Stimulated activated CD4-positive, alpha-beta T cell treated with anti-CD3 and anti-CD28 coated beads, Interleukin-4, amount 100 ng/mL, for 24 hours (primary cell): ENCODE measurements around the gene RHBDD3.

Experiments used
- DNase-seq: peaks from one replicate; pipeline ENCODE4 v3.0.0-alpha.2; 2020

RHBDD3 gene

DNA sequence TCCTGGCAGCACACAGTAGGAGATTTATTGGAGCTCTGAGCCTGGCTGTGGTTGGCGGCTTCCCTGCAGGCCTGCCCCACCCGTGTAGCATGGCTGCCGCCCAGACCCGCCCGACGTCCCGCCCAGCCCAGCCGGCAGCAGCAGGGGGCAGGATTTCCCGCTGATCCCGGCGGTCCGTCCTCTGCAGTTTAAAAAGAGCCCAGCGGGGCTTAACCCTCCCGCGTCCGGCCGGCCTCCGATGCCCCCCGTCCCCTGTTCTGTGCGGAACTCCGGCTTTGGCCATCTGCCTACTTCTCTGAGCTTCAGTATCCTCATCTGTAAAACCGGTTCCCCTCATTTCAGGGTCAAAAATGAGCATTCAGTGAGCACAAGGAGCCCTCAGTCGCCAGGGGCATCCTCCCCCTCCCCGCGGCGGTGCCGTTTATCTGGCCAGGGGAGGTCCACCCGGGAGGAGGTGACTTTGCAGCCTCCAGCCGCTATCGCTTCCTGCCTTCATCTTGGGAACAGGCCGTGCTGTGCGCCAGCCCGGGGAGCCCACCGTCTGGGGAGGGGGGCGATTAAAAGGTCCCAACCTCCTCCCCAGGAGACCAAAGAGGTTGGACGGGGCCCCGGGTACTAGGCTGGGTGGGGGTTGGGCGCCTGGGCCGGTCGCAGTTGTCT is 38.5 kb upstream of the RHBDD3 start, which contains the start of gene GAS2L1:
Gene GAS2L1, plus strand, starts transcription at position 476 of the 660 bp plus-strand sequence. CDS start 1,456 bp downstream, outside the sequence.
- DNase-seq: peak; percentile 45

DNA sequence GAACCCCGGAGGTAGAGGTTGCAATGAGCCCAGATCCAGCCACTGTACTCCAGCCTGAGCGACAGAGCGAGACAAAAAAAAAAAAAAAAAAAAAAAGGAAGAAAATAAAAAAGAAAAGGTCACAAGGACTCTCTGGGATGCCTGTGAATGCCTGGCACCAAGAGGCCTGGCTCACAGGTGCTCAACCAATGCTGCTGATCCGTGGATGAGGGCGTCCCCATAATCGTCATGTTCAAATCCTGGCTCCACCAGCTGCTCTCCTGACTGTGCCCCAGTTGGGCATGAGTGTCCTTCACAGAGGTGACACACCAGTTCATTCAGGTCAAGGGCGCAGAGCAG is 38.0 kb upstream of the RHBDD3 start:
- DNase-seq: no peak

DNA sequence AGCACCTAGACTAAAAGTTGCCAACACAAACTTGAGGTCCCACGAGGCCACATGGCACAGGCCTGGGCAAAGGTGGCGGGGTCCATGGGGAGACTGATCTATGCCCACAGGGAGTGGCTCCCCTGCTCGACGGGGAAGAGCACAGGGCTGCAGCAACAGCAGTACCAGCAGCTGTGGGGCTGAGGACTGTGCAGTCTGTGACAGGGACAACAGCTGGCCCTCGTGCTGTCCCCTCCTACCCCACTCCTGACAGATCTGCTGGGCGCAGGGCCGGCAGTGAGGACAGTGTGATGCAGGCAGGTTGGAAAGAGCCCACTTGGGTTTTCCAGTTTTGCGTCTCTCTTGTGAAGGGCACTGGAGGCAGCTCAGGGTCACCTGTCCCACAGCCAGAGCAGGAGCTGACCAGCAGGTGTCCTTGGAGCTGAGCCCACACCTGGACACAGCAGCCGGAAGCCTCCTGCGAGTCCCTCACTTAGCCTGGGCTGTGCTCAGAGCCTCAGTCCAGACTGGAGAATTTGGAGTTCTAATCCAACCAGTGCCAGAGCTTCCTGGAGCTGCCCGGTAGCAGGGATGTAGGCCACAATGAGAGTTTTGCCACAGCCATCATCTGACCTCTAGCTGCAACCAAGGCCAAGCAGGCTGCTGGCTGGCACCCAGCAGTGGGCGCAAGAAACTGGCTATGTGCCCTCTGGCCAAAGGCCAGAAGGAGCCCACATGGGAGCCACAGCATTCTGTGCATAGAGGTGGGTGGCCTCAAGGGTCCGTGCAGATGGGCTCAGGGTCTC is 35.1 kb upstream of the RHBDD3 start:
- DNase-seq: no peak

DNA sequence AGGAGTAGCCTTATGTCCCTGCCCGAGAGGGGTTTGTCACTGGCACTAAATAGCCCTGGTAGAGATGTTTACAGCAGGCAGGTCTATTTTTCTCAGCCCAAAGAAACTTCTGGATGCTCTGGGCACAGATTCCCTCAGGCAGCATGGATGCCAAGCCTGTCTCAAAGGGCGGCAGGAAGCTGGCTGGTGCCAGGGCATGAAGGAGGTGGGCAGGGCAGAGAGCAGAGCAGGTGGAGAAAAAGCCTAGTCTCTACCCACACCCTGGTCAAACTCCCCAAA is 34.6 kb upstream of the RHBDD3 start:
- no peak for DNase-seq

DNA sequence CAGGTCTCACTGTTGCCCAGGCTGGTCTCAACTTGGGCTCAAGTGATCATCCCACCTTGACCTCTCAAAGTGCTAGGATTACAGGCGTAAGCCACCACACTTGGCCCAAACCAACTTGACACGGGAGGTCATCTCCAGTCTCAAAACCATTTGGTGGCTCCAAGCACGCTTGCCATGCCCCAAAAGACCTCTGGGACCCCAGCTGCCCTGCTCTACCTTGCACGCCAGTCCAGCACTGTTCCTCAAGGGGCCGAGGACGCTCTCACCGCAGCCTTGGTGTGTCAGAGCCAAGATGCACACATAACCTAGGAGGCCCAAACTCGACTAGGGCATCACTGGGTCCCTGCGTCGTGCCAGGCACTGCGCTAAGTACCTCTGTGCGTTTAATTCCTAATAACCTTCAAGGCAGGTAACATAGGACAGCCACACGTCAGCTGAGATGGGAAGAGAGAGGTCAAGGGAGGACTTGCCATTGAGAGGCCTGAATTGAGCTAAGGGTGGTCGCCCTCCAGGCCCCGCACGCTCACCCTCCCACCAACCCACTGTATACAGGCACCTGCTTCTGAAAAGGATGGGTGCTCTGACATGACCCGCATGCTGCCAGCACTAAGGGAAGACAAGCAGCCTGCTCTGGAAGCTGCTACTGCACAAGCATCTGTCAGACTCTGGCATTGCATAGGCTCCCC is 34.1 kb upstream of the RHBDD3 start:
- no peak for DNase-seq

DNA sequence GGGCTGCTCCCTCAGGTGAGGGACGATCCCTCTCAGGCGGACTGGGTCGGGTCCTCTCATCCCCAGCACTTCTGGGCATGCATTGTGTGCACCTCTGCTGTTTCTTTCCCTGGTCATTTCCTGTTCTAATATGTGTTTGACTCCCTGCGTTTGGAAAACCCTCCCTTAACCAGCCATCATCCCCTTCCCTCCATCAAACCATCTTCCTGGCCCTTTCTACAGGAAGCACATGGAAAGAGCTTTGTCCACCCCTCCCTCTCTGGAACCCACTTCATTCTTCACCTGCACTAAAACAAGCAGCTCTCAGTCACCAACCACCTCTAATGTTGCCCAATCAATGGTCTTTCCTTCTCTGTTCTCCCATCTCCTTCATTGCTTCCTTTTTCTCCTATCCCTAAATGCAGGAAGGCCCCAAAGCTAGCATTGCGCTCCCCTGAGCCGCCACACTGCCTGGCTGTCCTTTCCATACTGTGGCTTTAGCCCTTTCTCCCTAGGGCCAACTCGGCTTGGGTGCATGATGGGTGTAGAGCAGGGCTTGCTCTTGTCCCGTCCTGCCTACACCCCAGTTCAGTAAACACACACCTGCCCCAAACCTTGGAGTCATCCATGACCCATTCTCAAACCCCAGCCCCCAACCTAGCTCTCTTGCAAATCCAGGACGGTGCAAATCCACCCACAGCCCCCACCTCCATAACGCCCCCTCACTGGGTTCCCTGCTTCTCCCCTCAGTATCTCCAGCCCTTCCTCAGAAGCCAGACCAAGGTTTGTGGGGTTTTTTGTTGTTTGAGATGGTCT is 33.2 kb upstream of the RHBDD3 start:
- no peak for DNase-seq

DNA sequence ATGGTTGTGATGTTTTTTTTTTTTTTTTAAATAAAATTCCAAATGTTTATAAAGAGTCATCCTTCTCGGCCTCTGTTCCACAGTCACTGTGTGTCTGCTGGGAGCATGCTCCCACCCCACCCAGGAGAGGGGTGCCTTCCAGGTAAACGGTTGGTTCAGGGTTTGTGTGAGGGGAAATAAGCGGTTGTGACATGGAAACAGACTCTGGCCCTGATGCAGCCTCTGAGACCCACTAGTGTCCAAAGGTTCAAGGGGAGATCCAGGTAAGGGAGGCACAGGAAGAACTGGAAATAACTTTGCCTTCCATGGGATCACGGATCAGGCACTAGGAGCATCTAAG is 32.7 kb upstream of the RHBDD3 start:
- DNase-seq: no peak

DNA sequence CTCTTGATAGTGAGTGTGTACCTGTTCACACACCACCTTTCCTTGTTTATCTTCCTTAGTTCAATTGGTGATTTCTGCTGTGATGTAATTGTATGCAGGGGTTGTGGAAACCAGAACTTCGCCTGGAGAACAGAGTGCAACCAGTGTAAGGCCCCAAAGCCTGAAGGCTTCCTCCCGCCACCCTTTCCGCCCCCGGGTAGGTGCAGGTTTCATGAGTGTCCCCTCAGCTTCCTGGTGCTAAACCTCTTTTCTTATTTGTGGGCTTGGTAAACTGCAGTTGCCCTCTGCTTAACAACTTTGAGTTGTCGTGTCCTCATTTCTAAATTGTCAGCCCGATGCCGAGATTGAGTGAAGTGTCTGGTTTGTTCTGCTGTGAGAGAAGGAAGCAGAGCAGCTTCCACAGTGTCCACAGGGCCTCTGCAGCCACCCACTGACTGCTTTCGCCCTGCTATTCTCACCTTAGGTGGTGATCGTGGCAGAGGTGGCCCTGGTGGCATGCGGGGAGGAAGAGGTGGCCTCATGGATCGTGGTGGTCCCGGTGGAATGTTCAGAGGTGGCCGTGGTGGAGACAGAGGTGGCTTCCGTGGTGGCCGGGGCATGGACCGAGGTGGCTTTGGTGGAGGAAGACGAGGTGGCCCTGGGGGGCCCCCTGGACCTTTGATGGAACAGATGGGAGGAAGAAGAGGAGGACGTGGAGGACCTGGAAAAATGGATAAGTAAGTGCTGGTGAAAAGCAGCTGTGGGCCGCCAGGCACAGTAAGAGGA is 31.5 kb upstream of the RHBDD3 start:
- DNase-seq: no peak

DNA sequence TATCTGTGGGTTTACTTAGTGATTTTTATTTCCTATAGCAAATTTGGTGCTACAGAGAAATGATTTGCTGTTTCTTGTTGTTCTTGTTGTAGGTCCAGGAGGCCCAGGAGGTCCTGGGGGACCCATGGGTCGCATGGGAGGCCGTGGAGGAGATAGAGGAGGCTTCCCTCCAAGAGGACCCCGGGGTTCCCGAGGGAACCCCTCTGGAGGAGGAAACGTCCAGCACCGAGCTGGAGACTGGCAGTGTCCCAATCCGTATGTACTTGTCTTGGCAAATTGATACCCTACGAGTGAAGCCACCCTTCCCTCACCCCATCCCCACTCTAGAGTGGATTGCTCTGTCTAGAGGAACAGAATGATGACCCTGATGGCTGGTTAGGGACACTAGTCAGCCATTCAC is 30.9 kb upstream of the RHBDD3 start:
- DNase-seq: no peak

DNA sequence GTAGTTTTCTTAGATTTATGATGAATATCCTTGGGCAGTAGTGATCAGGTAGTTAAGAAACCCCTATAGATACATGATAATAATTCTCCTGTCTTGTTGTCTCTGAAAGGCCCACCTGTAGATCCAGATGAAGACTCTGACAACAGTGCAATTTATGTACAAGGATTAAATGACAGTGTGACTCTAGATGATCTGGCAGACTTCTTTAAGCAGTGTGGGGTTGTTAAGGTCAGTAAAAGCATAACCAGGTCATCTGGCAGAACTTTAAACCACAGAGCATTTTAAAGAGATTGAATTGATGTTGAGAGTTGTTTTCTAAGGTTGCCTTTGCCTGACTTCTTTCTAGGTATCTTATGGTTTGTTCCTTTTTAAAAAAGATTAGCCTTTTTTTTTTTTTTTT is 24.6 kb upstream of the RHBDD3 start:
- DNase-seq: no peak

DNA sequence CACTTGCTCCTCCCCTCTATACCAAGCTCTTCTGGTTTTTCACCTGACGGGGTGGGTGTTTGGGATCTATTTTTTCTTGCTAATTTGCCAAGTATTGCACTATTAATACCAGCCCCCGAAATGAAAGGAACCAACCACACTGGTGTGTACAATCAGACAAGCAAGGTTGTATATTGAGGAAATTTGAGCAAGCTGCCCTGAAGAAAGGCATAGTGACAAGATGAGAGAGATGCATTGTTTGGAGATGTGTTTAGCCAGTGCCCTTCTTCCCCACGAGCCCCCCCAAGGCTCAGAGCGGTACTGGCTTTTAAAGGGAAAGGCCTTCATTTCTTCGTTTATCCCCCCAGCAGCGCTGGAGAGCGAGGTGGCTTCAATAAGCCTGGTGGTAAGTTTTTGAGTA is 23.4 kb upstream of the RHBDD3 start:
- DNase-seq: no peak

DNA sequence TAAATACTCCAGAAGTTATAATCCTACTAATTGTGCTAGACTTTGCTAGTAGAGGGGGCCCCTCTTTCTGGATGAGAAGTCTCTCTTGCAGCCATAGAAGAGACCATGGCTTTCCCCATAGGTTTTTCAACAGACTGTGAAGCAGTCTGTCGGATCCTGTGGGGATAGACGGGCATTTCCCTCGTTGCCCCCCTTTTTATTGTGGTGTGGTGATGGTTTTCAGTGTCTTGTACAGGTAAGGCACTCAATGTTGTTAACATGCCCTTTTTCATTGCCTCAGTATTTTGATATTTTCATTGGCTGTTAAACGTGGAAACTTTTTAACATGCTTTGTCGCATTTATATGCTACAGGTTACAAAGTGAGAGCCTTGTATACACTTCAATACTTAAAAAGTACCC is 22.3 kb upstream of the RHBDD3 start:
- DNase-seq: no peak

DNA sequence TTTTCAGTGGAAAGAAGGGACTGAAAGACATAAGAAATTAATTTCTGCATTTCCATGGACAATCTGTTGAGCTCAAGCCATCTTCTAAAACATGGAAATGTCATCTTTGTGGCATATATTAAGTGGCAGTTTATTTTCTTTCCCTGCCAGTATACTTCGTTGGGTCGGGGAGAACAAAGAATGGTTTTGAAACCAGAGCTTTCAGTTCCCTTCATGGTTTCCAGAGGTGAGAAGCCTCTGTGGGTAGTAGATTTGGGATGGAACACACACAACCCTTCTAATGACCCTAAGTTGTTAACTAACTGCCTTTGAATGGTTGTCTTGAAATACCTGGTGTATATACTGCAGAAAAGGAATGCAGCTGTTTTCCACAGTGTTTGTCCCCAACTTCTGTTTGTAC is 21.1 kb upstream of the RHBDD3 start:
- no peak for DNase-seq

DNA sequence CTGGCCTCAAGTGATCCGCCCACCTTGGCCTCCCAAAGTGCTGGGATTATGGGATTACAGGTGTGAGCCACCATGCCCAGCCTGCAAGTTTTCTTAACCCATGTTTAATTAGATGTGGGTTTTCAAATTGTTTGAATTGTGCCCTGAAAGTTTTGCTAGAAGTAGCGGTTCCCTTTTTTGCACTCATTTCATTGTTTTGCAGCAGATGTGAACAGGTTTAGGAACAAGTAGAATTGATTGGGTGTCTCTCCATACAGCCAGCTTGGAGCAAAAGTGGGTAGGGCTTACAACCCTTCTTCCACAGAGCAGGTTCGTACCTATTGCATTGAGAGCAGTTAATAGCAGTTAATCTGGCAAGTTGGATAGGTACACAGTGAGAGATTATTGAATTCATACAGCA is 16.4 kb upstream of the RHBDD3 start:
- DNase-seq: no peak

DNA sequence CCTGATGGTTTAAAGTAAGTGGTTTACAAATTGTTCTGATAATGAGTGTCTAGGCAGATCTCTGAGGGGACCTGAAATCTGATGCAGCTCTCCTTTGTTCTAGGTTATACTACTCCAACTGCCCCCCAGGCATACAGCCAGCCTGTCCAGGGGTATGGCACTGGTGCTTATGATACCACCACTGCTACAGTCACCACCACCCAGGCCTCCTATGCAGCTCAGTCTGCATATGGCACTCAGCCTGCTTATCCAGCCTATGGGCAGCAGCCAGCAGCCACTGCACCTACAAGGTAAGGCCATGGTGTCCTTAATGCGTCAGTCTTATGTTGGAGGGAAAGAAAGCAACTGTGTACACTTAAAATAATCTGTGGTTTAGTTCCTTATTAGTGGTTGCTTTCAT is 10.1 kb upstream of the RHBDD3 start:
- no peak for DNase-seq

DNA sequence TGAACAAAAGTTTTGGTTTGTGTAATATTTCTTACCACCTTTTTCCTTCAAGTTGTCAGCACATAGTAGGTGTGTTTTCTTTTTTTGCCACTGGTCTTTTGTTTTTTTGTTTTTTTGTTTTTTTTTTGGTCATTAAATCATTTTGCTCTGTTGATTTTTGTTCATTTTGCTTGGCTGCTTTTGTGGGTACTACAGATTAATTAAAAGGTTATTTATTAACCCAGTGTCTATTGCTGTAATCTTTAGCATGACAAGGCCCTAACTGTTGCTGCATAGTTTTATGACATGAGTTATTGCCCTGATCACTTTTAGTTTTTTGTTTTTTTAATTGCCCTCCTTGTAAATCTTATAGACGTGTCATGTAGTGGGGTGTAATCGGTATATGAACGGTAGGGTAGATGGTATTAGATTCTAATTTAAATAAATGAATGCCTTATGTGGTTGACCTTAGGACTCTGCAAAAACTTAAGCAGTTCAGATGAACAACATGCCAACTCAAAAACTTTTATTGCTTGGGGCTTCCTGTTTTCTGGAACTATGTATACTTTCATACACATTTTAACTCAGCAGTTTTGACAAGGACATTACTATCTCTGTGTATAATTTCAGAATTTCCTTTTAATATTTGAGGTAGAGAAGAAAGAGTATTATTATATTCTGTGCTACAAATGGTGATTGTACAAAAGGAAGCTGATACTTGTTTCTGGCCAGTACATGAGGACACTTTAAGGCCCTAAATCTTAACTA is 8.2 kb upstream of the RHBDD3 start:
- DNase-seq: no peak

DNA sequence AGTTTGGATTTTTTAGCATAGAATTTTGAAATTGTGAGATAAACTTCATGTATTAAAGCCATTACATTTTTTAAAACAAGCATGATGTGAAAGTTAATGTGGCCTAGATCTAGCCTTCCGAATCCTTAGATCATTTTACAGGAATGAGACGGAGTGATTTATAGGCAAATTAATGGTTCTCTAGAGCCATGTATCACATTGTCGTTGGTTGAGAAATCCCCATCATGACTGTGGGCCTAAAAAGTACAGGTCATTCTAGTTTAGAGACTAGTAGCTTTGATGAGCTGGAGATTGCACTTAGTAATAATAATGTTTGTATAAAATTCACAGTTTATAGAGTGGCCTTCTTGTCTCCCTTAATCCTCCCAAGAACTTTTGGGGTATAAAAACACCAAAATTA is 7.4 kb upstream of the RHBDD3 start:
- no peak for DNase-seq

DNA sequence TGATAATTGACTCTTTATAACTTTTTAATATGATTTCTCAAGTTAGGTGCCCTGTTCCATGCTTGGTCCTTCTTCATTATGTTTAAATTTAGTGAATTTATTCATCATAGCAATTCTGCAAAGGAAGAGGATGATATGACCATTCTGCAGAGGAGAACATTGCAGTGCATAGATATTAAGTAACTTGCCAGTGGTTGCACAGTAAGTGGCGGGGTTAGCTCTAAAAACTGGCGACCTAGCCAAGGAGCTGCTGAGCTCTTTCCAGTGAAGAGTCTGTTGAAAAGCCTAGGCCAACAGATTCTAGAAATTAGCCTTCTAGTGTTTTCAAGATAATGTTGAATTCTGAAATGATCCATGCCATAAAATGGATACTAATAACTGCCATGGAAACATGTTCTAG is 4.8 kb upstream of the RHBDD3 start:
- DNase-seq: no peak

DNA sequence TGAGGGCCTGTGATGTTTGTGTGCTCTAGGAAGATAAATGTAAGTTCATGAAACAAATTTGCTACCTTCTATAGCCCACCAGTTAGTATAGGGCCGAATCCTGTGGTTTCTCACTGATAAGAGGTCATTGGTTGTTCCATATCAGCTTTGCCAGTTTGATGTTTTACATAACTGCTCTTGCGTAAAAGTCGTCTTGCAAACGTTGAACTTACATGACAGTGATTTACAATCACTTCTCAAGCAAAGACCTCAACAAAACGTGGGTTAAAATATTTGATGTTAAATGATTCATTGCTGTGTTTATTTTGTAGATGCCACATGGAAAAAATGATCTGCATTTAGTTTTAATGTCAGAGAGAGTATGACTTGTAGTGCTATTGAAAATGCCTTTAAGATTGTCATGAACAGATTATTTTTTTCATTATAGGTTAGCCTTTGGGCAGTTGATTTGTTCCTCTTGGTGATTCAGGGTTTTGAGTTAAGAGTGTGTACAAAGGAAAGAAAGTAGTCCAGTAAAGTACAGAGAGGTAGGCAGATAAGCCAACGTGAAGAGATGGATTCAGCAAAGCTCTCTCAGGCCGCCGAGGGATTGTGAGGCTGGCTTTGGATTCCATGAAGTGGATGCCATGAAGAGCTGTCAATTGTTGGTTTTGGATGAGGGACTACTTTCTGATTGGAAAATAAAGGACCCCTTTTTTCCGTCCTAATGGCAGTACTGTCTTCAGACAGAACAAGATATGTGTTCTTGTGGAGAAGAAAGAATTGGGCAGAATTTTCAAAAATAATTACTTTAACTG is 2.9 kb upstream of the RHBDD3 start:
- DNase-seq: no peak

DNA sequence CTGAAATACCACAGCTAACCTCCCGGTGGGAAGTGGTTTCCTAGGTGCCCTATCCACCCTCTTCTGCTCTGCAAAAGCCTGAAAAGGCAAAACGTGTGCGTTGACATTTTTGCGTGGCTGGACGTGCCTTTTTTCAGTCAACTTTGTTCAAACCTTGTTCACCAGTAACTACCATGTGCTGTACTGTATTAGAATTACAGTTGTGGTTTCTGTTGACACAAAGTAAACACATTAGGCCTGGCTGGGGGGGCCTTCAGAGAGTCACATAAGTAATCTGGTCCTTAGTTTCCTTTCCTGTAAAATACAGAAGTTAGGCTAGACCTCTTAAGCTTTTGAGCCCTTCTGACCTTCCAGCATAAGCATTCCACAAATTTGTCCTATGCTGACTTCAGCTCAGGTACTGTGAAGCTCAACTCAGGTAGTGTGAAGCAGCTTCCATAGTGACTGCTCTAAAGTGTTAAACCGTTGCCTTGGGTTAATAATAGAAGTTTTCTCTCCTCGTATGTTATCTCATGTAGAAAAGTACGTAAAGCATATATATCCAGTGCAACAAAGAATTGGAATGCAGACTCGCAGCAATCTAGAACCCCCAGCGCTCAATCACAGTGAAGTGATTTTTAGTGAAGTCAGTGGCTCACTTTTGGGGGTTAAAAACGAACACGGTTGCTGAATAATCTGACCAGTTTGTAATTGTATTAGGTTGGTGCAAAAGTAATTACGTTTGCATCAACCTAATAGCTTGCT is 2.1 kb upstream of the RHBDD3 start:
- DNase-seq: no peak

DNA sequence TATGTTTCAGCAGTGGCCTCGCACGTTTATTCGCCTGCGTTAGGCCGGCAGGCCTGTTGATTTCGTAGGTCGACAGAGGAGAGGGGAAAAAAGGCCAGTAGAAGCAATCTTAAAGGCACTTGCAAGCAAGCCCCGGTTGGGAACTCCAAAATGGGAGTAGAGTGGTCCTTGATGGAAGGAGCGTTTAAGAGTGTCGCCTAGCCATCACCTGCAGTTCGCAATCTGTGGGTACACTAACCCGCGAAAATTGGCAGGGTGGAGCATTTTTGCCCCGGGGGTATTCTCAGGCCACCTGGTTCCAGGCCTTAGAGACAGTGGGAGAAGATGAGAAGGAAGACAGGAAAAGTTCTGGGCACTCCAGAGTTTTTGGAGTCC is 1.4 kb upstream of the RHBDD3 start:
- DNase-seq: no peak
